Body of pancreas (tissue), 4 donors: ENCODE results near the gene RDH13. TPM values are rescaled to one million over a fixed set of nuclear protein-coding genes. Genes with fewer than 3 reads are reported as not detected.
A peak's percentile ranks its signal among the peaks of the same experiment; 100 is the strongest.

Source experiments
- ATAC-seq: fragments of 150-250 bp; one replicate; pipeline ENCODE4 v1.9.1; 2016
- DNase-seq, 4 donors: peaks; one replicate each; pipeline ENCODE4 v3.0.0-alpha.2; 2019
- H3K27ac ChIP-seq, 4 donors: fragments of 200-600 bp; sonication (generic); 1 replicate in 3 of 4; 2 replicates in 1 of 4; pipeline versions ENCODE4 v1.5.1 to v1.6.1; 2016 to 2019; ENCODE audit warnings: mild to moderate bottlenecking in 1 of 4, mixed read lengths in 1 of 4, moderate library complexity in 1 of 4
- H3K27me3 ChIP-seq, 2 donors: fragments of 200-600 bp; sonication (generic); one replicate each; pipeline ENCODE4 v1.6.0; 2016; ENCODE audit warnings: mild to moderate bottlenecking in 1 of 2
- H3K36me3 ChIP-seq, 2 donors: fragments of 200-600 bp; sonication (generic); replicated peaks in 1 of 2; 2 replicates each; pipeline ENCODE4 v1.5.1; 2016; ENCODE audit warnings: low read depth in 2 of 2; ENCODE audit not compliant: insufficient read depth in 1 of 2
- H3K4me1 ChIP-seq: fragments of 200-600 bp; sonication (generic); one replicate; pipeline ENCODE4 v1.6.0; 2016
- H3K4me3 ChIP-seq, 2 donors: fragments of 200-600 bp; sonication (generic); 1 replicate in 1 of 2; 2 replicates in 1 of 2; pipeline ENCODE4 v1.5.1; 2016 to 2019
- H3K9me3 ChIP-seq, 3 donors: fragments of 200-600 bp; sonication (generic); 1 replicate in 2 of 3; 2 replicates in 1 of 3; pipeline ENCODE4 v1.5.1; 2016
- CTCF ChIP-seq, 7 experiments: fragments of 450-650 bp in 4 of 7; fragments of 200-600 bp in 3 of 7; sonication (generic) in 3 of 7; IDR thresholded peaks; one replicate each; pipeline ENCODE4 v1.5.1; 2016 to 2019; ENCODE audit warnings: antibody characterized with exemption in 7 of 7
- POLR2A ChIP-seq, 3 donors: fragments of 450-650 bp; IDR thresholded peaks; one replicate each; pipeline ENCODE4 v1.6.1; 2016; ENCODE audit warnings: antibody characterized with exemption in 3 of 3, mild to moderate bottlenecking in 2 of 3
- WGBS, 2 donors: methylation state at CpG; one replicate each; pipeline ENCODE4 v1.1.5; 2017; 5-methylcytosine and 5-hydroxymethylcytosine counted together
- intact Hi-C: fragments of 100-400 bp; cut with DNase I; formaldehyde crosslinking; loops from one replicate; pipeline ENCODE4 v1.15.1; 2023
- total RNA-seq, 2 donors: library from RNA; depleted of rRNA; stranded (reverse); fragments of >200 nt; gene quantifications; one replicate each; pipeline ENCODE4 v1.1.0, GENCODE V29; 2016

The RDH13 gene
- total RNA-seq, 2 donors from 2014 or later = 18.4 to 20.4 TPM

DNA sequence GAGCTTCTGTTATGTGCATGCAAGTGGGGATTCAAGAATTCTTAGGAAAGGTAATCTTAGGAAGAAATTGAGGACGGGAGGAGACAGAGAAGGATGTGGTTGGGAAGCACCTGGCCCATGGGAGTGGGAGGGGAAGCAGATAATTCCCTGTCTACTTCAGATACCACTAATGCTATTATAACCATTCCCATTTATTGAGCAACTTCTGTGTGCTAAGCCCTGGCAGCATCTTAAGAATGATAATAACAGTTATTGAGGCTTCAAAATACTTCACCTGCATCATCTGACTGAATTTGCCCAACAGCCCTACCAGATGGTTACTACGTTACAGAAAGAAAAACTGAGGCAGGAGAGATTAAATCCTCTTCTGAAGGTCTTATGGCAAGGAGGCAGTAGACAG is 14.2 kb upstream of the RDH13 start:
- Histone ChIP-seq H3K36me3 (no peaks in the 10 kb centered on the region), H3K4me1 (peaks cover 29% of the 10 kb centered on the region), H3K4me3 (no peak overlapping the region), H3K27ac (peak overlapping the region in 1 of 4 donors; percentile 69), H3K9me3 (no peaks in the 10 kb centered on the region), H3K27me3 (peaks cover 0 to 11% of the 10 kb centered on the region in 2 donors)
- intact Hi-C loops = no loop called here
- no peak for DNase-seq
- WGBS, 2 donors = 66 to 68% methylated on average over 2 of the region's 2 CpGs
- no peak for TF ChIP-seq CTCF (IDR thresholded peaks at IDR 0.05)
- no peak for TF ChIP-seq POLR2A (IDR thresholded peaks at IDR 0.05)
- ATAC-seq = no peak

DNA sequence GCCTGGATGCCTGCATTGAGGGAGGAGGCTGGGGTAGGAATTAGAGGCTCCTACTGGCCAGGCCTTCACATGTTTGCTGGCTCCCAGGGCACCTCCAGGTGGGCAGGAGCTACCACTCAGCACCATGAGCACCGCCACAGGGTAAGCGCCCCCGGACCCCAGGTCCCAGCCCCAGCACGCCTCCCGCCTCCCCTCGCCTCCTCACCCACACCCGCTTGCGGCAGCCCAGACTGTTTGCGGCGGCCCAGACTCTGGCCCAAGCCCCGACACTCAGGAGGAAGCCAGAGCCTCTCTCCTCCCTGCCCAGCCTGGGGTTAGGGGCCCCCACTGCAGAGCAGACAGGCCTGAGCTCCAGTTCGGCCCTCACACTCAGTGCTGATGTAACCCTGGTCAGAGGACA is 13.4 kb upstream of the RDH13 start:
- Histone ChIP-seq H3K4me3 (no peak overlapping the region), H3K27ac (peak overlapping the region in 3 of 4 donors; percentile 69 to 74 (median 70)), H3K36me3 (no peaks in the 10 kb centered on the region), H3K27me3 (peaks cover 0 to 5% of the 10 kb centered on the region in 2 donors), H3K9me3 (no peaks in the 10 kb centered on the region), H3K4me1 (peaks cover 25% of the 10 kb centered on the region)
- ATAC-seq (no peak), DNase-seq (no peak)
- TF ChIP-seq POLR2A (IDR thresholded peaks at IDR 0.05) = no peak
- no peak for TF ChIP-seq CTCF (IDR thresholded peaks at IDR 0.05)
- WGBS, 2 donors = 52% methylated on average over 6 of the region's 12 CpGs; no CpG with 5 or more reads in 1 of the 2 donors
- intact Hi-C loops = no loop called here

DNA sequence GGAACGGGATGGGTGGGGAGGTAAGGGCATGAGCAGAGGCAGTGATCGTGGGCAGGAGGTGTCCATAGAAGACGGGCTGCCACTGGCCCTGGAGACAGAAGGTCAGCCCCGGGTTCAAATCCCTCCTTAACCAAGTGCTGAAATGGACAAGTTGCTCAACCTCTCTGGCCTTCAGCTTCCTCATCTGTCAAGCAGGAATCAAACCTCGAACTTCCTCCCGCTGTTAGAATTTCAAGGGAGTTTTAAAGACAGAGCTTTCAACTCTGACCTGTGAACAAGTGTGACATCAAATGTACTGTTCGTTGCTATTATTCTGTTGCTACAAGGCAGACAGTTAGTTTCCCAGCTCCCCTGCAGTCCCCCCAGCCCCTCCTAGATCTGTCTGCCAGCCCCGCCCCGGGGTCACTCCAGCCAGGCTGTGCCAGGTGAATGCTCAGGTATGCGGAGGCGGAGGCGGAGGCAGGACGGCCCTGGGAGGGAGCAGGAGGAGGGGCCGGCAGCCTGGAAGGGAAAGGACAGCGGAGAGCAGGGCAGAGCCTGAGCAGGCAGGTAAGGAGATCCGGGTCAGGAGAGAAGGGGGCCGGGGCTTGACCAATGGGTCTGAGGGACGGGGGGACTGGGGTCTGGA is 12.5 kb upstream of the RDH13 start, which contains the start of gene EPS8L1:
Gene EPS8L1, plus strand, starts transcription at position 499 of the 628 bp plus-strand sequence. CDS start 576 bp downstream, outside the sequence.
- TF ChIP-seq CTCF (IDR thresholded peaks at IDR 0.05) (no peak), POLR2A (IDR thresholded peaks at IDR 0.05) (peak; percentile 15 to 75 (median 72))
- 16 to 29% methylated on average over 14 to 18 of the region's 18 CpGs for WGBS, 2 donors
- intact Hi-C loops = no loop called here
- Histone ChIP-seq H3K4me1 (peaks cover 21% of the 10 kb centered on the region), H3K9me3 (no peaks in the 10 kb centered on the region), H3K27me3 (peaks cover 0 to 5% of the 10 kb centered on the region in 2 donors), H3K27ac (peak within 1 kb of the TSS; percentile 57 to 74 (median 70)), H3K4me3 (no peak within 1 kb of the TSS), H3K36me3 (no peaks in the 10 kb centered on the region)
- DNase-seq = peak; percentile 64 to 80 (median 78)
- ATAC-seq = peak; percentile 87

GRCh38 chr19:55071913-55072312 is 9.0 kb upstream of the RDH13 start:
- H3K36me3 ChIP-seq = no peaks in the 10 kb centered on the region
- H3K4me3 ChIP-seq = no peak overlapping the region
- DNase-seq = no peak
- no peaks in the 10 kb centered on the region for H3K27me3 ChIP-seq
- intact Hi-C loops = no loop called here
- no peak for TF ChIP-seq CTCF (IDR thresholded peaks at IDR 0.05)
- TF ChIP-seq POLR2A (IDR thresholded peaks at IDR 0.05) = no peak
- peaks cover 24% of the 10 kb centered on the region for H3K4me1 ChIP-seq
- no peaks in the 10 kb centered on the region for H3K9me3 ChIP-seq
- no peak overlapping the region for H3K27ac ChIP-seq
- WGBS, 2 donors = 57 to 60% methylated on average over 7 to 8 of the region's 8 CpGs
- ATAC-seq = no peak

- DNase-seq = peak in 3 of 4 donors; percentile 26 to 62 (median 51)
- Histone ChIP-seq H3K4me3 (no peak overlapping the region), H3K4me1 (peaks cover 18% of the 10 kb centered on the region), H3K9me3 (no peaks in the 10 kb centered on the region), H3K27ac (no peak overlapping the region), H3K36me3 (no peaks in the 10 kb centered on the region), H3K27me3 (no peaks in the 10 kb centered on the region)
- intact Hi-C loops = no loop called here
- TF ChIP-seq POLR2A (IDR thresholded peaks at IDR 0.05) (no peak), CTCF (IDR thresholded peaks at IDR 0.05) (no peak)
- 43 to 44% methylated on average over 8 of the region's 8 CpGs for WGBS, 2 donors
- no peak for ATAC-seq
These were observed 8.2 kb upstream of the RDH13 start for GRCh38 chr19:55071129-55071502.
